HG03354 (cell line): ENCODE results near the gene AKR1C8.
"Not testable (repeated sequence)": the region's sequence is repeated elsewhere in the genome, so short reads cannot be mapped to it uniquely, and the experiment has no call there.

ENCODE experiments used
- ATAC-seq: cut with Tn5 transposase; IDR thresholded peaks from one replicate; pipeline ENCODE4 v1.9.1; 2021; ENCODE audit warnings: mild to moderate bottlenecking; ENCODE audit not compliant: unreplicated experiment, poor library complexity, severe bottlenecking

AKR1C8 gene

DNA sequence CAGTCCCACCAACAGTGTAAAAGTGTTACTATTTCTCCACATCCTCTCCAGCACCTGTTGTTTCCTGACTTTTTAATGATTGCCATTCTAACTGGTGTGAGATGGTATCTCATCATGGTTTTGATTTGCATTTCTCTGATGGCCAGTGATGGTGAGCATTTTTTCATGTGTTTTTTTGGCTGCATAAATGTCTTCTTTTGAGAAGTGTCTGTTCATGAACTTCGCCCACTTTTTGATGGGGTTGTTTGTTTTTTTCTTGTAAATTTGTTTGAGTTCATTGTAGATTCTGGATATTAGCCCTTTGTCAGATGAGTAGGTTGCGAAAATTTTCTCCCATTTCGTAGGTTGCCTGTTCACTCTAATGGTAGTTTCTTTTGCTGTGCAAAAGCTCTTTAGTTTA, 9.4 kb downstream of the AKR1C8 start:
- not testable (repeated sequence) for ATAC-seq

DNA sequence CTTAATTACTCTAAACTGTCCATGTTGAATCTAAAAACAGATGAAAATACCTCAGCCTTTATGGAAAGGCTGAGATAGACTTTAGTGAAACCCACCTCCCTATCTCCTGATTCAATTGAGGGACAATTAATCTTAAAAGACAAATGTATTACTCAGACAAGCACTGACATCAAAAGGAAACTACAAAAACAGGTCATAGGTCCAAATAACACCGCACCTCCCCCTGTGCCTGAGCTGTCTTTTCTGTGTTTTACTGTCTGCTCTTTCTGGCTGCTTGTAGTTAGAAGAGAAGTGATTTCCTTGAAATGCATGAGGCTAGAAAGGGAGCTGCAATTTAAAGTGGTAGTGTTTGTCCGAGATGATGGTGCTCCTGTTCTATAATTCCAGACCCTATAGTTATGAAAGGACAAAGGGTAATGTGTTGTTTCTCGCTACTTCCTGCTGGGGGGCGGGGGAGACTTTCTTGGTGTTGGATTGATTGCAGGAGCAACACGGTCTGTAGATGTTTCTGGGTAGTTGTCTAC, 16.0 kb downstream of the AKR1C8 start:
- ATAC-seq = no peak

DNA sequence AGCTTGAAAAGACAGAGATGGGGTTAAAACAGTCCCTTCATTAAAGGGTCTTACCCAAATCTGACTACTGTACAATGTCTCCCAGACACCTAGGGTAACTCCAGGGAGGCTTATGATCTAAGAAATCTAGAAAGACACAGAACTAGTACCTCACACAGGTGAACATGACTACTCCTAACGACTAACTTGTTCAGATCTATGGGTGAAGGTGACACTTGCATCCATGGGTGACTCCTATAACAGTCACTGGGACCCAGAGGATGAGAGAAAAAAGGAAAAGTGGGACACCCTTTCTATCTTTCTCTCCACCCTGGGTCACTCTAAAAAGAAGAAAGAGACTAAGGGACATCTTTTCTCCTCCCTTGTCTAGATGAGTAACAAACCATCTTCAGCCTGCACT, 19.2 kb downstream of the AKR1C8 start:
- ATAC-seq = no peak

- ATAC-seq = no peak
Measured at GRCh38 chr10:5163487-5163886, 21.5 kb downstream of the AKR1C8 start.

GRCh38 chr10:5159126-5159525, 25.8 kb downstream of the AKR1C8 start:
- ATAC-seq = no peak

GRCh38 chr10:5157501-5157900, 27.4 kb downstream of the AKR1C8 start:
- ATAC-seq = no peak

- ATAC-seq = no peak
Measured at GRCh38 chr10:5155951-5156350, 29.0 kb downstream of the AKR1C8 start.

- ATAC-seq = no peak
Measured at GRCh38 chr10:5151076-5151475, 33.9 kb downstream of the AKR1C8 start.

DNA sequence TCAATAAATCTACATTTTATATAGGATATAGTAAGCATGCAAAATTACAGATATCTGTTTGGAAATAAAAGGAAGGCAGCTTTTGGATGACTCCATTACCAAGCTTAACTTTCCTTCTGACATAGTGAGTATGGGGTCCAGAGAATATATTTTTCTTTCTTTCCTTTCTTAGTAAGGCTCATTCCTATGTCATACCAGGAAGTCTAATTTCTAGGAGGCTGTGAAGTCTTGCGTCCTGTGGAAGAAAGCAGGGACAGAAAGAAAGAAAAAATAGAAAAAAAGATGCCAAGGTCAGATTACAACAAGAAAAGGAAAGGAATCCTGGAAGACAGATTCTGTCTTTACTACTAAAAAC, 36.3 kb downstream of the AKR1C8 start:
- ATAC-seq = no peak

DNA sequence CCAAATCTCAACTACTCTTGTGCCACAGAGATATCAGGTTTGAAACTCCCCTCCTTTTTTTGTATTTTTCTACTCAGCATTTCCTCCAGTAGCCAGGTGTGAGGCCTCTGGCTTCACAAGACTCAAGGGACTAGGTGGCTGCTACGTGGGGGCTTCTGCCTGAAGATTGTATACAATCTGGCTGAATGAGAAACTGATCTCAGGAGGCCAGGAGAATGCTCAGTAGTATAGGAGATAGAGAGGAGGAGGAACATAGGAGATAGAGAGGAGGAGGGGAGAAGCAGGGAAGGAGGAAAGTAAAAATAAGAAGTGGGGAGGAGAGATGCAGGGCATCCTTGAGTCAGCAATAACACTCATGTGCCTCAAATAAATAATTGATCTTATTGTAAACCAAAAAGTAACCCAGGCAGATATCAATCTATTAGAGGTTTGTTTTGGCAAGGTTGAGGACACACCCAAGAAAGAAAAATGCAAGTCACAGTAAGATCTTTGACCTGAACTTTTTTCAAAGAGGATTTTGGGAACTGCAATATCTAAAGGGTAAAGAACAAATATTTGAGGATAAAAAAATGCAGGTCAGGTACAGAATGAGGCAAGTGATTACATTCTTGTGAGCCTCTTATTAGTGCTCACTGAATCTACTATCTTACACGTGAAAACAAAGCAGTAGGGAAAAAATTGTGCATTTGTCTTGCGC, 36.8 kb downstream of the AKR1C8 start:
- ATAC-seq = no peak

DNA sequence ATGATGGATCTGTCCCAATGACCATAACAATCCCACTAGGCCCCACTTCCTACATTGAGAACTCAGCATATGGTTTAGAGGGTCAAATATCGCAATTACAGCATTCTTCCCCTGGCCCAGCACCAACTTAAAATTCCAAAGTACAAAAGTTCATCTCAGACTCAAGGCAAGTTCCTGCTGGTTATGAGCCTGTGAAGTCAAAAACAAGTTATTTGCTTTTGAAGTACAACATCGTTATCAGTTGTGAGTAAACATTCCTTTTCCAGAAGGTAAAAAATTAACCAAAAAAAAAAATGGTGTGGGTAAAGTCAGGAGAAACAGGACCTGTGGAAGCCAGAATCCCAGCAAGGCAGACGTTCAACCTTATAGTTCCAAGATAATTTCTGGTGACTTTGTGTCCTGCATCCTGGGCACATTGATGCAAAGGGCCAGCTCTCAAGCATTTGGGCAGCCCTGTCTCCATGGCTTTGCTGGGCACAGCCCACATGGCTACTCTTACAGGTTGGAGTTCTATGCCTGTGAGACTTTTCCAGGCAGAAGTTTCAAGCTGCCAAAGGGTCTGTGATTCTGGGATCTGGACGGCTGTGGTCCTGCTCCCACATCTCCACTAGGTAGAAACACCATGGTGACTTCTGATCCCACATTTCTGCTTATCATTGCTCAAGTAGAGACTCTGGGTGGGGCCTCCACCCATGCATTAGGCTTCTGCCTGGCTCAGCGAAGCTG, 37.5 kb downstream of the AKR1C8 start:
- ATAC-seq = no peak

DNA sequence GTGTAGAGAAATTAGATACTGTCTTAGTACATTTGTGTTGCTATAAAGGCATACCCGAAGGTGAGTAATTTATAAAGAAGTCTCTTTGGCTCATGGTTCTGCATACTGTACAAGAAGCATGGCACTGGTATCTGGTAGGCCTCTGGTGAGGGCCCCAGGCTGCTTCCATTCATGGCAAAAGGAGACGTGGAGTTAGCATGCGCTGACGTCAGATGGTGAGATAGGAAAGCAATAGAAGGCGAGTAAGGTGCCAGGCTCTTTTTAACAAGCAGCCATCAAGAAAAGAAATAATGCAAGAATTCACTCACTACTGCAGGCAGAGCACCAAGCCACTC, 38.1 kb downstream of the AKR1C8 start:
- ATAC-seq = no peak

GRCh38 chr10:5143137-5143536, 41.8 kb downstream of the AKR1C8 start:
- no peak for ATAC-seq

DNA sequence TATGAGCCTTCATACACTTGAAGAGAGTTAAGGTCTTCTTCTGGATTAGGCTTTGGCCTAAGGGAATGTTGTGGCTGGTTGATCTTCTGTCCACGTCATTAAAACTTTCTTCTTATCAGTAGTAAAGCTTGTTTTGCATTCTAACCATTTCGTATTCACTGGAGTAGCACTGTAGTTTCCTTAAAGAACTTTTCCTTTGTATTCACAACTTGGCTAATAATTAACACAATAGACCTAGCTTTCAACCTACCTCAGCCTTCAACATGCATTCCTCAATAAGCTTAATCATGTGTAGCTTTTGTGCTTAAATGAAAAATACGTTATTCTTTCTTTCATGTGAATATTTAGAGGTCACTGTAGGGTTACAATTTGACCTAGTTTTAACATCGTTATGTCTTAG, 42.8 kb downstream of the AKR1C8 start:
- no peak for ATAC-seq

DNA sequence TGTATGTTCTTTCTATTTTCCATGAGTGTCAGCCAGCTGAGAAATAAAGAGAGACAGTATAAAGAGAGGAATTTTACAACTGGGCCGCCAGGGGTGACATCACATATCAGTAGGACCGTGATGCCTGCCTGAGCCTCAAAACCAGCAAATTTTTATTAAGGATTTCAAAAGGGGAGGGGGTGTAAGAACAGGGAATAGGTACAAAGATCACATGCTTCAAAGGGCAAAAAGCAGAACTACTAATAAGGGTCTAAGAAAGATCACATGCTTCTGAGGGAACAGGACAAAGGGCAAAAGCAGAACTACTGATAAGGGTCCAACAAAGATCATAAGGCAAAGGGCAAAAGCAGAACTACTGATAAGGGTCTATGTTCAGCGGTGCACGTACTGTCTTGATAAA, 47.3 kb downstream of the AKR1C8 start:
- ATAC-seq = not testable (repeated sequence)

DNA sequence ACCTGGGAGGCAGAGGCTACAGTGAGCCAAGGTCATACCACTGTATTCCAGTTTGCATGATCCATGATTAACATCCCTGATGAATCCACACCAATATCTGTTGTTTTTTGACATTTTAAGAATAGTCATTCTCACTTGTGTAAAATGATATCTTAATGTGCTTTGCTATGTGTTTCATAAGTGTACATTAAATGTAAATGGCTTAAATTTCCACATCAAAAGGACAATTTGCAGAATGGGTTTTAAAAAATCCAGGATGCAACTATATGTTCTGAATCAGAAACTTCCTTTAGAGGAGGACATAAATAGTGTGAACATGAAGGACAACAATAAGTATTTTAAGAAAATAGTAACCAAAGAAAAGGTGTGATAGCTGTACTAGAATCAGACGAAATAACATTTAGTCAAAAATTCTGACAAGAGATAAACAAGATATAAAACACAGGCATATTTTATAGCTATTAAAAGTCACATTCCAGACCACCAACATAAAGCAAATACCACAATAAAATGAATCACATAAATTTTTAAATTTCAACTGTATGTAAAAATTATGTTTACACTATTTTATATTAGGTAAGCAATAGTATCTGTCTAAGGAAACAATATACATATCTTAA, 48.4 kb downstream of the AKR1C8 start:
- no peak for ATAC-seq

- ATAC-seq = no peak
Measured at GRCh38 chr10:5135581-5135980, 49.4 kb downstream of the AKR1C8 start.

GRCh38 chr10:5125315-5126044, 59.5 kb downstream of the AKR1C8 start:
- ATAC-seq = no peak

DNA sequence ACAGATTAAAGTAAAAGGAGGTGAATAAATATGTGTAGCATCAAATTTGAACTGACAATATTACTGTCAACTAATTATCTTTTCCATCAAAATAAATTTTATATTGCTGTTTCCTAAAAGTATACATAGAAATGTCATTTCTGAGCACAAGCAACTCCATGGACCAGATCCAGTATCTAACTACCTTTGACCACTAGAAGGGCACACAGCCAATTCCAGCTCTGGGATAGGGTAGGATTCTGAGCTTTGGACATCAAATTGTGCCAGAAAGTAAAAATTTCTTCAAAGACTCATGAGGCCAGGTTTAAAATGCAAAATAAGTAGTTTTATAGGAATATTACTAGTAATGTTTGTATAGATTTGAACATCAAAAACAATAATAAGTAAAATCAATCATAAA, 61.1 kb downstream of the AKR1C8 start:
- ATAC-seq = no peak

GRCh38 chr10:5119997-5120396, 65.0 kb downstream of the AKR1C8 start:
- ATAC-seq = not testable (repeated sequence)
